Fibroblast of skin of scalp (primary cell): ENCODE results near the gene CPT1C. TPM values are rescaled to one million over a fixed set of nuclear protein-coding genes. Genes with fewer than 3 reads are reported as not detected.

ENCODE experiments used
- DNase-seq: peaks from one replicate; pipeline ENCODE4 v3.0.0-alpha.2; 2013
- polyA plus RNA-seq, 2 experiments: library from polyadenylated mRNA; unstranded; fragments of 120-200 nt; gene quantifications; one replicate each; pipeline ENCODE4 v1.2.1, GENCODE V29; 2013; ENCODE audit not compliant: insufficient read length in 2 of 2

Gene CPT1C
- polyA plus RNA-seq (2013, experiment 1 of 2; ENCODE audit: insufficient read length) = 29.6 TPM
- 30.4 TPM for polyA plus RNA-seq (2013, experiment 2 of 2; ENCODE audit: insufficient read length)

GRCh38 chr19:49690656-49691242, at the start of gene CPT1C:
TSS of gene CPT1C (plus strand) at chr19:49691116. CDS start at chr19:49692253, 1,137 bp downstream.
- peak; percentile 83 for DNase-seq

DNA sequence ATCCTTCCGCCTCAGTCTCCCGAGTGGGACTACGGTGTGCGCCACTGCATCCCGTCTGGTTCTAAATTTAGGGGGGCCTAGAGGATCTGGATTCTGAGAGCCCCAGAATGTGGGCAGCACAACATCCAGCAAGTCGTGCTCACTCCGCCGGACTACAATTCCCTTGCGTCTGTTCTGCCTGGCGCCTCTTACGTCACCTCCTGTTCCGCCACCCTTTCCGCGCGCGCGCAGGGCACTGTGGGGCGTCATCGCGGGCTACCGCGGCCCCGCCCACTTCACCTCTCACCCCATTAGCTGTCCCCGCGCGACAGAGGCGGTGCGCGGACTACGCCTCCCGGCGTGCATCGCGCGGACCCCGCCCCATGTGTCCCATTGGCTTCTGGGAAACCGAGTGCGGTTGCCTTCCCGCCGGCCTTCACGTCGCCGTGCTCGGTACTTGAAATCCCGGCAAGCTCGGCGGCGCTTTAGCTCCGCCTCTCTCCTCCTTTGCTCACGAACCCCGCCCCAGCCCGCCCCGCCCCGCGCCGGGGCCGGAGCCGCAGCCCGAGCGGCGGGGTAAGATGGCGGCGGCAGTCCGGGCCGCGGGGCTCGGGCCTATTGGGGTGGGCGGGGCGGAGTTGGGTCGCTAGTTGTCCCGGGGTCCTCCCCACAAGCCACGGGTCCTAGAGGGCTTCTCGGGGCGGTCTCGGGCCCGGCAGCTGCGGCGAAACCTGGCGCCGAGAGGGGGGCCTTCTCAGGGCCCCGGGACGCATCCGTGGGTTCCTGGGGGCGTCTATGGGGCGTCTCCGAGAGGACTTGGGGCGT, 49.0 kb upstream of the CPT1C start, which contains the start of gene SCAF1:
SCAF1 (plus strand) TSS at position 522 of the 804 bp plus-strand sequence. CDS start 2,818 bp downstream, outside the sequence.
- peak; percentile 100 for DNase-seq

GRCh38 chr19:49642492-49643035, 48.4 kb upstream of the CPT1C start:
- DNase-seq = peak; percentile 13

GRCh38 chr19:49643466-49643865, 47.5 kb upstream of the CPT1C start:
- no peak for DNase-seq

GRCh38 chr19:49645592-49645991, 45.3 kb upstream of the CPT1C start:
- DNase-seq = no peak

GRCh38 chr19:49645995-49646394, 44.9 kb upstream of the CPT1C start:
- DNase-seq = no peak

- no peak for DNase-seq
Measured at GRCh38 chr19:49646586-49646985, 44.3 kb upstream of the CPT1C start.

GRCh38 chr19:49651029-49651819, 39.7 kb upstream of the CPT1C start:
- no peak for DNase-seq

GRCh38 chr19:49651820-49652550, 38.9 kb upstream of the CPT1C start:
- no peak for DNase-seq

DNA sequence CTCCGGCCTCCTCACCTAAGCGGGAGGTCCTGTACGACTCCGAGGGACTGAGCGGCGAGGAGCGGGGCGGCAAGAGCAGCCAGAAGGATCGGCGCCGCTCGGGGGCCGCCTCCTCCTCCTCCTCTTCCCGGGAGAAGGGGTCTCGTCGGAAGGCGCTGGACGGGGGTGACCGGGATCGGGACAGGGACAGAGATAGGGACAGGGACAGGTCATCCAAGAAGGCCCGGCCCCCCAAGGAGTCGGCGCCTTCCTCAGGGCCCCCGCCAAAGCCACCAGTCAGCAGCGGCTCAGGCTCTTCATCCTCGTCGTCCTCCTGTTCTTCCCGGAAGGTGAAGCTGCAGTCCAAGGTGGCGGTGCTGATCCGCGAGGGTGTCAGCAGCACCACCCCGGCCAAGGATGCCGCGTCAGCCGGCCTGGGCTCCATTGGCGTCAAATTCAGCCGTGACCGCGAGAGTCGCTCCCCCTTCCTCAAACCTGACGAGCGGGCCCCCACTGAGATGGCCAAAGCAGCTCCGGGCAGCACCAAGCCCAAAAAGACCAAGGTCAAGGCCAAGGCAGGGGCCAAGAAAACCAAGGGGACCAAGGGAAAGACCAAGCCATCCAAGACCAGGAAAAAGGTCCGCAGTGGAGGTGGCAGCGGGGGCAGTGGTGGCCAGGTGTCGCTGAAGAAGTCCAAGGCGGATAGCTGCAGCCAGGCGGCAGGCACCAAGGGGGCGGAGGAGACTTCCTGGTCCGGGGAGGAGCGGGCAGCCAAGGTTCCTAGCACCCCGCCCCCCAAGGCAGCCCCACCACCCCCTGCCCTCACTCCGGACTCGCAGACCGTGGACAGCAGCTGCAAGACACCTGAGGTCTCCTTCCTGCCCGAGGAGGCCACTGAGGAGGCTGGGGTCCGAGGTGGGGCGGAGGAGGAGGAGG, 38.1 kb upstream of the CPT1C start:
- no peak for DNase-seq

DNA sequence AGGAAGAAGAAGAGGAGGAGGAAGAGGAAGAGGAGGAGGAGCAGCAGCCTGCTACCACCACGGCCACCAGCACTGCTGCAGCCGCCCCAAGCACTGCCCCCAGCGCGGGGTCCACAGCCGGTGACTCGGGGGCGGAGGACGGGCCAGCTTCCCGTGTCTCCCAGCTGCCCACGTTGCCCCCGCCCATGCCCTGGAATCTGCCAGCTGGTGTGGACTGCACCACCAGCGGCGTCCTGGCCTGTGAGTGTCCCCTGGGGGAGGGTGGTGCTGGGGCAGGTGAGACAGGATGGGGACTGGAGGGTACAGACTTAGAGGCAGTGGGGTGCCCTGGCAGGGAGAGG, 37.5 kb upstream of the CPT1C start:
- no peak for DNase-seq

- DNase-seq = no peak
Measured at GRCh38 chr19:49654581-49654980, 36.3 kb upstream of the CPT1C start.

- DNase-seq = no peak
Measured at GRCh38 chr19:49655570-49656455, 35.1 kb upstream of the CPT1C start.

DNA sequence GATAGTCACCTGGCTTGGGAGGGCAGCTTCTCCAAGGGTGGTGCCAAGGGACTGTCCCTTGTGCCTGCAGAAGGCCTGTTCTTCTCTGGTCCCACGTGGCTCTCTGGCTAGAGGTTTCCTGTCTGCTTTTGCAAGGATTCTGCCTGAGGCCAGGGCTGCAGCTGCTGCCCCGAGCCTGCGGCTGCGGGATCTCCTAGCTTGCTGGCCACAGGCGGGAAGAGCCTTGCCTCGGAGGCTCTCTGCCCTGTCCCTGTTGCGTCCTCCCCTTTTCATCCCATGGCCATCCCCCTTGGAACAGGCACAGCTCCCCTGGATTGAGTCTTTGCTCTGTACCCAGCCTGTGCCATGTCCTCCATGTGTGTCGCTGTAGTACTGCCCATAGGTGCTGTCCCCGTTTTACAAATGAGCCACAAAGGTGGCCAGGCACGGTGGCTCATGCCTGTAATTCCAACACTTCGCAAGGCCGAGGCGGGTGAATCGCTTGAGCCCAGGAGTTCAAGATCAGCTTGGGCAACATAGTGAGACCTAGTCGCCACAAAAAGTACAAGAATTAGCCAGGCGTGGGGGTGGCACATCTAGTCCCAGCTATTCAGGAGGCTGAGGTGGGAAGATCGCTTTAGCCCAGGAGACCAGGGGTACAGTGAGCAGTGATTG, 34.3 kb upstream of the CPT1C start:
- DNase-seq = no peak

- DNase-seq = no peak
Measured at GRCh38 chr19:49657493-49658138, 33.3 kb upstream of the CPT1C start.

DNA sequence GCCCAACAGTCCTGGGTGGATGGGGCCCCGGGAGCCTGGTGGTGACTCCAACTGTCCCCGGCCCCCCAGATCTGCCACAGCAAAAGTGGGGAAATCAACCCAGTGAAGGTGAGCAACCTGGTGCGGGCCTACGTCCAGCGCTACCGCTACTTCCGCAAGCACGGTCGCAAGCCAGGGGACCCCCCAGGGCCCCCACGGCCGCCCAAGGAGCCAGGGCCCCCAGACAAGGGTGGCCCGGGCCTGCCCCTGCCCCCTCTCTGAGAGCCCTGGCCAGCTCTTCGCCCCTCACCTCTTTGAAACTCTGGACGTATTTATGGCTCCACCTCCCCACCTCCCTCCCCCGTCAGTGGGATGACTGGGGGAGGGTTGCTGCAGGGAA, 32.8 kb upstream of the CPT1C start:
- DNase-seq = no peak

GRCh38 chr19:49658566-49659442, 32.1 kb upstream of the CPT1C start:
- no peak for DNase-seq
